Astrocyte of the cerebellum (primary cell): ENCODE data around the gene AGPS.

Experiments used
- DNase-seq: peaks from one replicate; pipeline ENCODE4 v3.0.0-alpha.2; 2011; ENCODE audit warnings: low read depth
- H3K4me3 ChIP-seq: 2 replicates; pipeline ENCODE4 v1.5.1; 2011; ENCODE audit warnings: mild to moderate bottlenecking, low read depth, low read length, moderate library complexity
- CTCF ChIP-seq: IDR thresholded peaks from 2 replicates; pipeline ENCODE4 v1.5.1; 2012; ENCODE audit warnings: low read length, low read depth, moderate library complexity, mild to moderate bottlenecking; ENCODE audit errors: missing control alignments
- in situ Hi-C: cut with HindIII; loops from 2 replicates; pipeline ENCODE4 v1.10.0; 2017; ENCODE audit warnings: low sequenced_read_pairs

AGPS gene

GRCh38 chr2:177400337-177400923, 7.9 kb downstream of the AGPS start:
- no peak for DNase-seq
- in situ Hi-C loops: loop anchor here (10.0 kb wide), 1 partner anchor 236 kb away; no protein-coding TSS in a partner anchor
- no peak for TF ChIP-seq CTCF
- no peak overlapping the region for H3K4me3 ChIP-seq

- in situ Hi-C loops: loop anchor here (10.0 kb wide), 1 partner anchor 237 kb away; no protein-coding TSS in a partner anchor
- DNase-seq: no peak
- H3K4me3 ChIP-seq: no peak overlapping the region
- no peak for TF ChIP-seq CTCF
Observed at GRCh38 chr2:177402096-177402495, 9.5 kb downstream of the AGPS start.

- DNase-seq: no peak
- in situ Hi-C loops: loop anchor here (10.0 kb wide), 1 partner anchor 239 kb away; no protein-coding TSS in a partner anchor
- TF ChIP-seq CTCF: no peak
- H3K4me3 ChIP-seq: no peak overlapping the region
Observed at GRCh38 chr2:177403838-177404237, 11.3 kb downstream of the AGPS start.

- TF ChIP-seq CTCF: no peak
- H3K4me3 ChIP-seq: no peak overlapping the region
- no peak for DNase-seq
- in situ Hi-C loops: loop anchor here (10.0 kb wide), 1 partner anchor 239 kb away; no protein-coding TSS in a partner anchor
Observed at GRCh38 chr2:177404243-177404642, 11.7 kb downstream of the AGPS start.

GRCh38 chr2:177405029-177405692, 12.6 kb downstream of the AGPS start:
- TF ChIP-seq CTCF: no peak
- in situ Hi-C loops: loop anchor here (10.0 kb wide), 1 partner anchor 240 kb away; no protein-coding TSS in a partner anchor
- H3K4me3 ChIP-seq: no peak overlapping the region
- DNase-seq: no peak

GRCh38 chr2:177406182-177406581, 13.6 kb downstream of the AGPS start:
- DNase-seq: no peak
- H3K4me3 ChIP-seq: no peak overlapping the region
- in situ Hi-C loops: loop anchor here (10.0 kb wide), 1 partner anchor 241 kb away; no protein-coding TSS in a partner anchor
- TF ChIP-seq CTCF: no peak
